SJSA1 (cell line): ENCODE measurements around the gene BCL2L1. TPM values are rescaled to one million over a fixed set of nuclear protein-coding genes. Genes with fewer than 3 reads are reported as not detected.
A peak's percentile ranks its signal among the peaks of the same experiment; 100 is the strongest.

Experiments
- DNase-seq, 2 experiments: peaks; one replicate each; pipeline ENCODE4 v3.0.0-alpha.2; 2015 to 2020; ENCODE audit warnings: low spot score in 2 of 2, low read depth in 1 of 2
- H3K27ac ChIP-seq: fragments of 250-450 bp; sonication (Bioruptor Pico); 2 replicates; pipeline ENCODE4 v1.5.1; 2020; ENCODE audit warnings: mild to moderate bottlenecking, moderate library complexity
- H3K27me3 ChIP-seq: fragments of 250-450 bp; sonication (Bioruptor Pico); replicated peaks from 2 replicates; pipeline ENCODE4 v1.5.1; 2020; ENCODE audit warnings: mild to moderate bottlenecking, moderate library complexity
- H3K36me3 ChIP-seq: fragments of 250-450 bp; sonication (Bioruptor Pico); 2 replicates; pipeline ENCODE4 v1.5.1; 2020; ENCODE audit warnings: mild to moderate bottlenecking
- H3K4me1 ChIP-seq: fragments of 250-450 bp; sonication (Bioruptor Pico); replicated peaks from 2 replicates; pipeline ENCODE4 v1.6.1; 2021; ENCODE audit warnings: mild to moderate bottlenecking
- H3K4me3 ChIP-seq: fragments of 250-450 bp; sonication (Bioruptor Pico); 2 replicates; pipeline ENCODE4 v1.5.1; 2020; ENCODE audit warnings: mild to moderate bottlenecking
- H3K9me3 ChIP-seq: fragments of 250-450 bp; sonication (Bioruptor Pico); replicated peaks from 2 replicates; pipeline ENCODE4 v1.5.1; 2020; ENCODE audit warnings: mild to moderate bottlenecking
- total RNA-seq: library from RNA; depleted of rRNA; stranded (reverse); fragments of >200 nt; shearing (Covaris generic); gene quantifications from 2 replicates; pipeline ENCODE4 v1.2.3, GENCODE V29; 2014; rRNA removed

The BCL2L1 gene
- total RNA-seq = 103 and 106 TPM in 2 replicates

DNA sequence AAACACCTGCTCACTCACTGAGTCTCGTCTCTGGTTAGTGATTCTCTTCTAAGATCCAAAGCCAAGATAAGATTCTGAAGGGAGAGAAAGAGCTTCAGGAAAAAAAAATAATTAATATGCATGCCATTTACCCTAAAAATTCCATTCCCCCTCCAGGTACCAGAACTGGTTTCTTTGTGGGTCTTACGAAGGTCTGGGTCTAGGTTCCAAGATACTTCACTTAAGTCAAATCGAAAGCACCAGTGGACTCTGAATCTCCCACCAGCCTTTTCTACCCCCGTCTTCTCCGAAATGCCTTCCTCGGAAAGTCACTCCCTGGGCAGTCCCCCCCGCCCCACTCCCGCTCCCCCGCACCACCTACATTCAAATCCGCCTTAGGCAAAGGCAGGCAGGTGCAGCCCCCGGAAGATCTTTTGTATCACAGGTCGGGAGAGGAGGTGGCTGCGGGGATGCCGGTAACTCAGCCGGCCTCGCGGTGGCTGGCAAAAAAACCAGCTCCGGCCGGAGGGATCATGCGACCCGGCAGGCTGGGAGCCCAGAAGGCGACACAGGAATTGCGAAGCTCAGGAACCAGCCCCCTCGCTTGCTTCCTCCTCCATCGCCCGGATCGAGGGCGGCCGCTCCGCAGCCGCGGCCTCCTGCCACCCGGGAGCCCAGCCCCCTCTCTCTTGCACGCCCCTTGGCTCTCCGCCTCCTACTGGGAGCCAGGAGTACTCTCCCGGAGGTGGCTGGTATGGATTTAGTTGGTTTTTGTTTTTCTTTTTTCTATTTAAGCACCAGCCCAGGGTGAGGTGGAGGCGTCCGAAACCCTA is at the start of gene BCL2L1:
Gene BCL2L1, minus strand, starts transcription at position 612 of the 812 bp plus-strand sequence. CDS start 650 bp downstream, outside the sequence.
- H3K9me3 ChIP-seq = no peaks in the 10 kb centered on the region
- H3K4me3 ChIP-seq = peak within 1 kb of the TSS; percentile 76
- peak within 1 kb of the TSS; percentile 91 for H3K27ac ChIP-seq
- H3K36me3 ChIP-seq = peaks cover 45% of the 10 kb centered on the region
- no peaks in the 10 kb centered on the region for H3K27me3 ChIP-seq
- DNase-seq = peak; percentile 90 to 91
- H3K4me1 ChIP-seq = peaks cover 61% of the 10 kb centered on the region

DNA sequence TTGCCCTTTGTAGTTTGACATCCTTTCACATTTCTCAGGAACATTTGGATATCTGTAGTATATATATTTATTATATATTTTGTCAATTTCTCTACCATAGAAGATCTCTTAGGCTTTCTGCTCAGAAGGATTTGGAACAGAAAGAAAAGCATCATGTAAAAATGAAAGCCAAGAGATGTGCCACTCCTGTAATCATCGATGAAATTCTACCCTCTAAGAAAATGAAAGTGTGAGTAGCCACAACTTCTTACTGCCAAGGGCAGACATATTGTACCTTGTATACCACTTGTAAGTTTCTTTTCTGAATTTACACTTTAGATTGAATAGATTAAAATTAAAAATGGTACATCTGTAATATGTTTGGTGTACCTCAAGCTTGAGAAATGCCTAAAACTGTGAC is 47.6 kb upstream of the BCL2L1 start:
- H3K27me3 ChIP-seq = no peaks in the 10 kb centered on the region
- no peaks in the 10 kb centered on the region for H3K4me1 ChIP-seq
- no peak overlapping the region for H3K27ac ChIP-seq
- DNase-seq = no peak
- H3K4me3 ChIP-seq = no peak overlapping the region
- no peaks in the 10 kb centered on the region for H3K9me3 ChIP-seq
- peaks cover 93% of the 10 kb centered on the region for H3K36me3 ChIP-seq

DNA sequence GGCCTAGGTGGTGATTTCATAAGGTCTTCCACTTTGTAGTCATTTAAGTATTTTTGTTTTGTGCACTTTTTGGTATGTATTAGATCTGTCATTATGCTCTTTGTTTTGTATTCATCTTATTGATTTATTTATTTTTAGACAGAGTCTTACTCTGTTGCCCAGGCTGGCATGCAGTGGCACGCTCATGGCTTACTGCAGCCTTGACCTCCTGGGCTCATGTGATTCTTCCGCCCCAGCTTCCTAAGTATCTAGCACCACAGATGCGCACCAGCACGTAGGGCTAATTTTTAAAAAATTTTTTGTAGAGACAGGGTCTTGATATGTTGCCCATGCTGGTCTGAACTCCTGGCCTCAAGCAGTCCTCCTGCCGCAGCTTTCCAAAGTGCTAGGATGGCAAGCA is 47.0 kb upstream of the BCL2L1 start:
- H3K9me3 ChIP-seq = no peaks in the 10 kb centered on the region
- H3K36me3 ChIP-seq = peaks cover 95% of the 10 kb centered on the region
- no peak for DNase-seq
- no peak overlapping the region for H3K27ac ChIP-seq
- no peak overlapping the region for H3K4me3 ChIP-seq
- no peaks in the 10 kb centered on the region for H3K27me3 ChIP-seq
- H3K4me1 ChIP-seq = no peaks in the 10 kb centered on the region

DNA sequence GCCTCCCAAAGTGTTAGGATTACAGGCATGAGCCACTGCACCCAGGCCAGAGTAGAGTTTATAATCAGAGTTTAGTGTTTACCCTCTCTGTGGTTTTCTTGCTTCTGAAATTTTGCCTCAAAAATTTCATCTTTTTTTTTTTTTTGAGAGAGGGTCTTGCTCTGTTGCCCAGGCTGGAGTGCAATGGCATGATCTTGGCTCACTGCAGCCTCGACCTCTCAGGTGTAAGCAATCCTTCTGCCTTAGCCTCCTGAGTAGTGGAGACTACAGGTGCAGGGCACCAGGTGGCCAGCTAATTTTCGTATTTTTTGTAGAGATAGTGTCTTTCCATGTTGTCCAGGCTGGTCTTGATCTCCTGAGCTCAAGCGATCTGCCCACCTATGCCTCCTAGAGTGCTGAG is 45.1 kb upstream of the BCL2L1 start:
- no peaks in the 10 kb centered on the region for H3K27me3 ChIP-seq
- no peak overlapping the region for H3K27ac ChIP-seq
- H3K4me3 ChIP-seq = no peak overlapping the region
- H3K4me1 ChIP-seq = peaks cover 7% of the 10 kb centered on the region
- H3K36me3 ChIP-seq = peaks cover 95% of the 10 kb centered on the region
- no peak for DNase-seq
- no peaks in the 10 kb centered on the region for H3K9me3 ChIP-seq

DNA sequence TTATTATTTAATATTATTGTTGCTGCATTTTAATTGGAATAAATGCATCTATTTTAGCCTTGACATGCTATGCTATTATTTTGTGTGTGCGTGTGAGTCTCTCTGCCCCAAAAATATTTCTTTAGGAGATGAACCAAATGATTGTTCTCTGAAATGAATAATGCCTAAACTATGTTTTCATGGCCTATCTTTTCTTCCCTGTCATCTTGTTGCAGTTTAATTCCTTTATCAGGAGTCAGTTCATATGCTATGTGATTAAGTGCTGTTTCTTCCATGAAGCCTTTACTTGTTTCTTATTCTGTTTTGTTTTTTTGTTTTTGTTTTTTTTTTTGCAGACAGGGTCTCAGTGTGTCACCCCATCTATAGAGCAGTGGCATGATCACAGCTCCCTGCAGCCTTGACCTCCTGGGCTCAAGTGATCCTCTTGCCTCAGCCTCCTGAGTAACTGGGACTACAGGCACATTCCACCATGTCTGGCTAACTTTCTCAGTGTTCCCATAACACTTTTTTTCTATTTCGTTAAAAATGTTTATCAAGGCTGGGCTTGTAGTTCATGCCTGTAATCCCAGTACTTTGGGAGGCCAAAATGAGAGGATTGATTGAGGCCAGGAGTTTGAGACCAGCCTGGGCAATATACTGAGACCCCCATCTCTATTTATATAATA is 42.1 kb upstream of the BCL2L1 start:
- Histone ChIP-seq H3K4me1 (peaks cover 7% of the 10 kb centered on the region), H3K4me3 (no peak overlapping the region), H3K27me3 (no peaks in the 10 kb centered on the region), H3K27ac (peak overlapping the region; percentile 60), H3K9me3 (no peaks in the 10 kb centered on the region), H3K36me3 (peaks cover 95% of the 10 kb centered on the region)
- DNase-seq = peak in 1 of 2 experiments; percentile 18

DNA sequence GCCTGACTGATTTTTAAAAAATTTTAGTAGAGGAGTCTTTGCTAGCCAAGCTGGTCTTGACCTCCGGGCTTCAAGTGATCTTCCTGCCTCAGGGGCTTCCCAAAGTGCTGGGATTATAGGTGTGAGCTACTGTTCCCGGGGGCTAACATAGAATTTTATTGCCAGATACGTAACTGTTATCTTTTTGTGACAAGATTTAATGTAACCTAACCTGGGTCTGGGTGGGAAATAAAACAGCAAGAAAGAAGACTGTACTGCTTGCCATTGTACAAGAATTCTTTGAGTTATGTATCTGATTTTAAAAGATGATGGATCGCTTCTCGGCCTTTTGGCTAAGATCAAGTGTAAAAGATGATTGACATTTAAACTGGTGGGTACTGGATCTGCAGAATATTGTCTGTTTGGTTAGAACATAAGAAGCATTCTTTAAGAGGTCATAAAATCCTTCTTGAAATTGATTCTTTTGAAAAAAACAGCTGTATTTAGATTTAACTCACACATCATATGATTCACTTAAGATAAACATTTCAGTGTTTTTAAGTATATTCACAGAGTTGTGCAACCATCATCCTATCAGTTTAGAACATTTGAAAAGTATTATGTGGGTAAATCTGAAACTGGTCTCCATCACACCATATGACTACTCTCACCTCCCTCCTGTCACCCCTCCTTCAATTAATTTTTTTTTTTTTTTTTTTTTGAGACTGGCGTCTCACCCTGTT is 38.0 kb upstream of the BCL2L1 start:
- H3K36me3 ChIP-seq = peaks cover 93% of the 10 kb centered on the region
- no peak for DNase-seq
- no peak overlapping the region for H3K4me3 ChIP-seq
- H3K27me3 ChIP-seq = no peaks in the 10 kb centered on the region
- no peak overlapping the region for H3K27ac ChIP-seq
- peaks cover 7% of the 10 kb centered on the region for H3K4me1 ChIP-seq
- no peaks in the 10 kb centered on the region for H3K9me3 ChIP-seq

DNA sequence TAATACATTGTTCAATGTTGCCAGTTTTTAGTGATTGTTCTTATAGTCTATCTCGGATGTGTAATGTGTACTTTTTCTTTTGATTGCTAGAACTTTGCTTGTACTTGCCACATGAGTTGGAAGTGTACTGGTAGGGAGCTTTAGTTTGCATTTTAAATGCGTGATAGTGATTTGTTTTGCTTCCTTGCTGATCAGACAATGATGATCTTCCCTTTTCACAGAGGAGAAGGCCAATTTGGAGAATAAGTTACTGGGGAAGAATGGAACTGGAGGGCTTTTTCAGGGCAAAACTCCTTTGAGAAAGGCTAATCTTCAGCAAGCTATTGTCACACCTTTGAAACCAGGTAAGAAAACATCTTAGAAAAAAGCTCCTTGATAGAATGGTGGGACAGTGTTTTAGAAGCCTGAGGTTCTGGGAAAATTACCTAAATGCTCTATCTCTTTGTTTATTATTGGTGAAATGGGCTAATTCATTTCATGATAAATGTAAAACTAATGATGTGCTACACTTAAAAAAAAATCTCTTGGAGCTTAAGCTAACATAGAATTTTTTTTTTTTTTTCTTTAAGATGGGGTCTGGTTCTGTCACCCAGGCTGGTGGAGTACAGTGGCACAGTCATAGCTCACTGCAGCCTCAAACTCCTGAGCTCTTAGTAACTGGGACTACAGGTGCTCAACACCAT is 37.3 kb upstream of the BCL2L1 start:
- Histone ChIP-seq H3K27me3 (no peaks in the 10 kb centered on the region), H3K27ac (no peak overlapping the region), H3K4me3 (no peak overlapping the region), H3K9me3 (no peaks in the 10 kb centered on the region), H3K36me3 (peaks cover 93% of the 10 kb centered on the region), H3K4me1 (peaks cover 7% of the 10 kb centered on the region)
- DNase-seq = no peak

DNA sequence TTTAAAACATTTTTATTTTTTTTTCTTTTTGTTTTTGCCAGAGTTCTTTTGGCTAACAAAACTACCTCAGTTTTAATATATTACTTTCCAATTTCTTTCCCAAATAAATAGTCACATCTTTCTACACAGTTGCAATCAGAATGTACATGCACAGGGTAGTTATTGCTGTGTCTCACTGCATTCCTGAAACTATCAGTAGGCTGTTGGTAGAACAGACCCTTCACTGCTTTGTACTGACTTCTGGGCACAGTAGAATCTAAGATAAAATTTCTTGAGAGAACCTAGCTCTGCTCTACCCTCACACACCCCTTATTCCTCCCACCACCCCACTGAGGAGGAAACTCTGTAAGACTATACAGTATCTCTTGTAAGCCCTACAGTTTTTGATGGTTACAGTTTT is 36.3 kb upstream of the BCL2L1 start:
- Histone ChIP-seq H3K9me3 (no peaks in the 10 kb centered on the region), H3K27ac (no peak overlapping the region), H3K36me3 (peaks cover 93% of the 10 kb centered on the region), H3K4me3 (no peak overlapping the region), H3K27me3 (no peaks in the 10 kb centered on the region), H3K4me1 (peaks cover under 1% of the 10 kb centered on the region; the same call in 1 of the 2 replicates)
- DNase-seq = no peak

DNA sequence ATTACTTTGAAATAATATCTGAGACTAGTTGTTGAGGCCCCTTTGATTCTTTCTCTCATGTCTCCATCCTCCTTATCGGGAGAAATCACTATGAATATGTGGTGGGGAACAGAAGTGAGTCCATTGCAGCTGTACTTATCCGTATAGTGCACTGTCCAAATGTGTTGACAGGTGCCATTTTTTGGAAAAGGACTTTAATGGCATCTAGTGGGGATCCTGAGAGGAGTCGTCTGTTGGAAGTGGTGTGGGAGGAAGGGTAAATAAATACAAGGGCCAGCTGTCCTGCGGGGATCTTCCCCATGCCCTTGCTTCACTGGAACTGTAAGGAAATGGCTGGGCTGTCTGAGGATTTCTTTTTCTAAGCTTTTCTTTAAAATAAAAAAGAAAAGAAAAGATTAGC is 35.9 kb upstream of the BCL2L1 start:
- H3K36me3 ChIP-seq = peaks cover 94% of the 10 kb centered on the region
- no peaks in the 10 kb centered on the region for H3K27me3 ChIP-seq
- no peak for DNase-seq
- no peak overlapping the region for H3K4me3 ChIP-seq
- H3K4me1 ChIP-seq = no peaks in the 10 kb centered on the region
- H3K9me3 ChIP-seq = no peaks in the 10 kb centered on the region
- no peak overlapping the region for H3K27ac ChIP-seq

DNA sequence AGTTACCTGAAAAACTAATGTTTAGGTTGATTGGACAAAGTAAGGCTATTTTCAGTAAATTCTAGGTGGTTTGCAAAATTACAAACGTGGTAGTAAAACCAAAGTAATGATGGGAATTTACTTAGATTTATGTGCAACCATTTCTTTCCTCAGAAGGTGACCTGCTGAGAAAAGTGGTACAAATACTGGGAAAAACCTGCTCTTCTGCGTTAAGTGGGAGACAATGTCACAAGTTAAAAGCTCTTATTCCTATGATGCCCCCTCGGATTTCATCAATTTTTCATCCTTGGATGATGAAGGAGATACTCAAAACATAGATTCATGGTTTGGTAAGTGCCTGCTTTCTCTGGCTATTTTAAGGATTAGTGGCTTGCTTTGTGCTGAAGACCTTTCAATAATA is 34.6 kb upstream of the BCL2L1 start:
- no peak overlapping the region for H3K27ac ChIP-seq
- DNase-seq = no peak
- peaks cover 95% of the 10 kb centered on the region for H3K36me3 ChIP-seq
- H3K27me3 ChIP-seq = no peaks in the 10 kb centered on the region
- H3K9me3 ChIP-seq = no peaks in the 10 kb centered on the region
- no peak overlapping the region for H3K4me3 ChIP-seq
- no peaks in the 10 kb centered on the region for H3K4me1 ChIP-seq

DNA sequence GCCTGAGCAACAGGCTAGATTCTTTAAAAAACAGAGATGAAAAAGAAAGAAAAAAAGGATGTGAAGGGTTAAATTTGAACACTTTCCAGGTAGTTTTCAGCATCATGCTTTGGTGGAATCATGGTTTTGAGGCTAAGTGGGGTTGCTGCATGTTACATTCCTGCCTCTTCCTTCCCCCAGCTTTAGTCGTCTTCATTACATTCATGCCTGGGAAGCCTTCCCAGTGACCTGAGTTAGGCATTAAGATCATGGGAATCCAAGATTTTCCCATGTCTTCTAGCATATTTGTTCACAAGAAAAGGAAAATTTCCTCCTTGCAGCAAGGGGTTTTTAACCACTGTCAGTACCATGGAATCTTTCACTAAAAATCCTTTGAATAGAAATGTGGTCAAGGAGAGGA is 28.5 kb upstream of the BCL2L1 start:
- Histone ChIP-seq H3K36me3 (peaks cover 88% of the 10 kb centered on the region), H3K4me3 (no peak overlapping the region), H3K27ac (no peak overlapping the region), H3K9me3 (no peaks in the 10 kb centered on the region), H3K27me3 (no peaks in the 10 kb centered on the region), H3K4me1 (no peaks in the 10 kb centered on the region)
- no peak for DNase-seq

DNA sequence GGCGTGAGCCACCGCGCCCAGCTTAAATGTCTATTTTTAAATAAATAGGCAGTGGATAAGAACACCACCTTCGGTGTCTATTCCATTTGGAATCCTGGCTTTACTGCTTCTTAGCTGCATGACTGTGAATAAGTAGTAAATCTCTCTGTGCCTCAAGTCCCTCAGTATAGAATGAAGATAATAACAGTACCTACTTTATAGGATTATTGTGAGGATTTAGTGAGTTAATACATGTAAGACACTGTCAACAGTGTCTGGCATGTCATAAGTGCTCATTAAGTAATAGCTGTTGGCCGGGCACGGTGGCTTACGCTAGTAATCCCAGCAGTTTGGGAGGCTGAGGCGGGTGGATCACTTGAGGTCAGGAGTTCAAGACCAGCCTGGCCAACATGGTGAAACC is 26.6 kb upstream of the BCL2L1 start:
- H3K27ac ChIP-seq = no peak overlapping the region
- no peak for DNase-seq

DNA sequence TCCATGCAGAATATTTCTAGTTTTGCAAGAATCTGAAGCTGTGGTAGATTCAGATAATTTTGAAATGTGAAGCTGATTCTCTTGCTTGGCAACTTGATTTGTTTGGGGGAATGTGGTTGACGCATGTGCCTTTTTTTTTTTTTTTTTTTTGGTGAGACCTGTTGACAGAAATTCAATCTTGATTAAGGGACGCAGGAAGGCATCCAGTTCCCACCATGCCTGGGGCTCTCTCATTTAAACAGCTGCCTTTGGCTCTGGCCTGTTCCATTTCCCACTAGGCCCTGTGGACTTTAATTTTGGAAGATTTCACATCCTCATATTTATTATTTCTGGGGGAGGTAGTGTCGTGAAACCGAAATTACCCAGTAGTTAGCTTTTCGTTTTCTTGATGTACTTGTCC is 25.0 kb upstream of the BCL2L1 start:
- Histone ChIP-seq H3K4me1 (no peaks in the 10 kb centered on the region), H3K27me3 (no peaks in the 10 kb centered on the region), H3K4me3 (no peak overlapping the region), H3K27ac (no peak overlapping the region), H3K9me3 (no peaks in the 10 kb centered on the region), H3K36me3 (peaks cover 88% of the 10 kb centered on the region)
- DNase-seq = no peak

More for the DNA sequence above, 26.6 kb upstream of the BCL2L1 start:
- Histone ChIP-seq H3K4me3 (no peak overlapping the region), H3K27me3 (no peaks in the 10 kb centered on the region), H3K36me3 (peaks cover 89% of the 10 kb centered on the region), H3K9me3 (no peaks in the 10 kb centered on the region), H3K4me1 (no peaks in the 10 kb centered on the region)
